ENCODE results near the gene SLC14A1.

SLC14A1 gene

DNA sequence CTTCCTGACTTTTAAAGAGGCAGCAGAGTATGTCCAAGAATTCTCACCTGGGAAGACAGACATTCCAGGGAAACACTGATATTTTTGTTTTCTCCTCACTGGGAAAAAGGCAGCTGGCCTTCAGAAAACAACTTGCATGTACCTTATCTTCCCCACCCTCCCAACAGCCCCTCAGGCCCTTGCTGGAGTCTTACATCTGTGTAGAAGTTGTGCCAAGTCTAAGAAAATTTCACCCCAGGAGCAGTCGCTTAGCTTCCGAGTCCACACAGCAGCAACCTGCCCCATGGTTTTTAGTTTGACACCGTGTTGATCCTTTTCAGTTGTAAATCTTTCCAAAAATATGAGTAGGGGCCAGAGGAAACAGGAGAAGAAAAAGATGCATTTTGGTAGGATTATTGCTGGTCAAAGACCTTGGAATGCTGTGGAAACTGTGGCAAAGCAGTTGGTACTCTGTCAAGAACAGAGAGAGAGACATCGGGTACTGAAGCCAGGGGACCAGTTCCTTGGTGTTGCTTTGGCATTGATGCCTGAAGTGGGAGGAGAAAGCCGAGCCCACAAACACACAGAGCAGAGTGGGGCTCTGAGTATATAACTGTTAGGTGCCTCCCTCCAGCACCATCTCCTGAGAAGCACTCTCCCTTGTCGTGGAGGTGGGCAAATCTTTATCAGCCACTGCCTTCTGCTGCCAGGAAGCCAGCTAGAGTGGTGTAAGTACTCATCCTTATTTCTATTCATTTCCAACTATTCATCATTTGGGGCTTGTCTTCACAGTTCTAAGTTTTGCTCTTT is at the start of gene SLC14A1:
Gene SLC14A1 (plus strand): TSS at position 615 of the 789 bp plus-strand sequence. CDS start 6,140 bp downstream, outside the sequence.
- no peak for DNase-seq

DNA sequence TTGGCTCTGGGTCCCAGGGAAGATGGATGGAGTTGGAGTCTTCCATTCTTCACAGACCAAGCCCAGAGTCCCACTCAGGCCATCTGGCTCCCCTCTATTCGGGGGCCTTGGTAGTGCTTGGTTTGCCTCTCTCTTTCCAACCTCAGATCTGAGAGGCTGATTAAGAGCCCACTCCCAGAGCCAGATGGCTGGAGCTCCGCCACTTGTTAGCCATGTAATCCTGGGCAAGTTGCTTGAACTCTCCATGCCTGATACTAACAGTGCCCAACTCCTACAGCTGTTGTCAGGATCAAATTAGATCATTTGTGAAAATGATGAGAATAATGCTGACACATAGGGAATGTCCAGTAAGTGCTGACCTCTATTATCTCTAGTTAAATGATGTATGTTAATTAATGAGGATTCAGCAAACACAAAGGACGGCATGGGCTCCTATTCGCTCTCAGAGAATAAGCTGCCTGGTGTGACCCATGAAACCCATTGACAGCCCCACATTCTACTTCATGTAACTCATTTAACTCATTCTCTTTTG is 46.6 kb upstream of the SLC14A1 start:
- no peak for DNase-seq

DNA sequence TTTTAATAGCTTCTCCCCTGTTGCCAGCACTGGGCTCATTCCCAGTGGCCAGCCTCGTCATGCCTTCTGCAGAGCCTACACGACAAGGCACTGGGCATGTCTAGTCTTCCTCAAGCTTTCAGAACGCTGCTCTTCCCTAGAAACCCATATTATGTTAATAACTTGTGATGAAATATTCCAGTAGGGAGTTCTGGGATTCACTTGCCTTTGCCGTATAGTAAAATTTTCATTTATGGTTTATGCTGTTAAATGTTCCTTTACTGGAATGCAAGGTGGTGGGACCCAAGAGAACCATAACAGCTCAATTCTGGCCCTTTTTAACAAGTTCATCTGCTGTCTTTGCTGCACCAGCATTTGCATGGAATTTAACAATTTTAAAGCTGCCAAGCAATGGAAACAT is 45.5 kb upstream of the SLC14A1 start:
- DNase-seq, result no peak

- DNase-seq, result no peak
These were observed 45.1 kb upstream of the SLC14A1 start for GRCh38 chr18:45678850-45679249.

- DNase-seq, result no peak
These were observed 43.8 kb upstream of the SLC14A1 start for GRCh38 chr18:45680066-45680690.

DNA sequence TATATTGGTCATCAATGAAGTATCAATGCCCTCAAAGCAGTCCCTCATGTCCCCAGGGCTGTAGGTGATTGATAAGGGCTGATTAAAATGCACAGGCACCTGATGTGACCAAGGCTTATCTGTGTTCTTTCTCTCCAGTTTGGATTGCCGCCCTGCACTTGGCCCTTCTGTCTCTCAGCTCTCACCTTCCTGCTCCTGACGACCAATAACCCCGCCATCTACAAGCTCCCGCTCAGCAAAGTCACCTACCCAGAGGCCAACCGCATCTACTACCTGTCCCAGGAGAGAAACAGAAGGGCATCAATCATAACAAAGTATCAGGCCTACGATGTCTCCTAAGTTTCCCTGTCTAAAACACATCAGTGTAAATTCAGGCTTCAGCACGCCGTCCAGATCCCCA is 41.8 kb upstream of the SLC14A1 start:
- no peak for DNase-seq

GRCh38 chr18:45684341-45685115 is 39.5 kb upstream of the SLC14A1 start:
- DNase-seq, result no peak

GRCh38 chr18:45686891-45687611 is 36.9 kb upstream of the SLC14A1 start:
- no peak for DNase-seq

- no peak for DNase-seq
These were observed 36.4 kb upstream of the SLC14A1 start for GRCh38 chr18:45687621-45688020.

DNA sequence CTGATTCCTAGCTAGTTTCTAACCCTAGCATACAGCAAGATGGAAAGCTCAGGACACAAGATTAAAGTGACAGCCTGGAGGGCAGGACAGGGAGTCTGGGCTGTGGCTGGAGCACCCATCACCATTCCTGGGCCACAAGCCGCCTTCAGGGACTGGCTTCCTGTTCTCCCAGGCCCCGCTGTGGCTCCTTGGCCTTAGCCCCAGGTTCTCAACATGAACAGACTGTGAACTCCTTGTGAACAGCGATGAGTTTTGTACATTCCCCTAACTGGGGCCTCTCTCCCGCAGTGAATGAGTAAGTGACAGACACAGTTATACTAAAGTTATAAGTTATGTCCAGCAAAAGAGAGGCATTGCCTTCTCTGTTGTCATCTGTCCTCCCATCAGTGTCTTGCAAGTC is 35.9 kb upstream of the SLC14A1 start:
- DNase-seq, result no peak

DNA sequence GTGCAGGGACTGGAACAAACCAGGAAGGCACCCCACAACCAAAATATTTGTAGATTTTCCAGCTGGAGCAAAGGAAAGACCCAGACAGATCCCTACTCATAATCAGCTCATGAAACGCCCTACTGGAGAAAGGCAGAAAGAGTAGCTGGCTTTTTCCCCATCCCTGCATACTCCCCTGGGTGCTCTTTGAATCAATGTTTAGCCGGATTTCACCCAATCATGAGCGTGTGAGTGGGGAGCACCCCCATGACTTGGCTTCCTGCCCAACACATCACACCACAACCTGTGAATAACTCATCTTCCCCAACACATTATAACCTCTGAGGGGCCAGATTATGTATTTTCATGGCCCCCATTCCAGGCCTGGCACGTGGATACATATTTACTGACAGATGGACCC is 35.1 kb upstream of the SLC14A1 start:
- no peak for DNase-seq

- no peak for DNase-seq
These were observed 34.6 kb upstream of the SLC14A1 start for GRCh38 chr18:45689396-45689795.

- DNase-seq, result peak; percentile 39
These were observed 32.8 kb upstream of the SLC14A1 start for GRCh38 chr18:45690975-45691815.

DNA sequence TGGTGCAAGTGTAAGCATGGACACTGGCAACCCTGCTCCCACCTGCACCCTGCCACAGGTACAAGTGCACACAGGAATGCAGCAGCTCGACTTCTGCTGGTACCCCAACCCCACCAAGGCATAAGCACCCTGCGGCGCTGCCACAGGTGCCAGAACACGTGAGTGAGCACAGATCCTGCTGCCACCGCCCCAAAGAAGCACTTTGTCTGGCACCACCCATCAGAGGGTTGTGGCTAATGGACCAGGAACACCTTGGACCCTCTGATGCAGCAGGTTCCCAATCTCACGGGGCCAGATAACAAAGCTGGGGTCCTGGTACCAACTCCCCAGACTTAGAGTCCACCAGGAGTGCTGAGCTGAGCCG is 32.2 kb upstream of the SLC14A1 start:
- DNase-seq, result no peak

DNA sequence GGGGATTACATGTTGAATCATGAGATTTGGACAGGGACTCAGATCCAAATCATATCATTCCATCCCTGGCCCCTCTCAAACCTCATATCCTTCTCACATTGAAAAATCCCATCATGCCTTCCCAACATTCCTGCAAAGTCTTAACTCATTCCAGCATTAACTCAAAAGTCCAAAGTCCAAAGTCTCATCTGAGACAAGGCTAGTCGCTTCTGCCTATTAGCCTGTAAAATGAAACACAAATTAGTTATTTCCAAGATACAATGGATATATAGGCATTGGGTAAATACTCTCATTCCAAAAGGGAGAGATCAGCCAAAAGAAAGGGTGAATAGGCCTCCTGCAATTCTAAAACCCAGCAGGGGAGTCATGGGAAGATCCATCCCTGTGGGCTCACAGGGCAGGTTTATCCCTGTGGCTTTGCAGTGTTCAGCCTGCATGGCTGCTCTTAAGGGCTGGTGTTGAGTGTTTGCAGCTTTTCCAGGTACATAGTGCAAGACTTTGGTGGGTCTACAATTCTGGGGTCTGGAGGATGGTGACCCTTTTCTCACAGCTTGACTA is 21.2 kb upstream of the SLC14A1 start:
- no peak for DNase-seq

DNA sequence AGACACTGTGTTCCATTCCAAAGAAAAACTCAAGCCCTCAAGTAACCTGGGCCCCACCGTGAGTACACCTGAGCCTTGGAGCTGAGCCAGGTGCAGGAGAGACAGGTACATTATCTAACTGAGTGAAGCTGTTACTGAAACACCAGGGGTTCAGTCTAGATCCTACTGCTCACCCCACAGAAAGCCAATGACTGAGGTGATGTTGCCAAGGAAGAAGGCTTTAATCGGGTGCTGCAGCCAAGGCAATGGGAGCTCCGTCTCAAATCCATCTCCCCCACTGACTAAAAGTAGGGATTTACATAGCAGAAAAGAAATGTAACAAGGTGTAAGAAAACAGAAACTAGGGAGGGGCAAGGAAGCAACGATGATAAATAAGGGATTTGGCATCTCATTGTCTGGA is 15.2 kb upstream of the SLC14A1 start:
- no peak for DNase-seq

DNA sequence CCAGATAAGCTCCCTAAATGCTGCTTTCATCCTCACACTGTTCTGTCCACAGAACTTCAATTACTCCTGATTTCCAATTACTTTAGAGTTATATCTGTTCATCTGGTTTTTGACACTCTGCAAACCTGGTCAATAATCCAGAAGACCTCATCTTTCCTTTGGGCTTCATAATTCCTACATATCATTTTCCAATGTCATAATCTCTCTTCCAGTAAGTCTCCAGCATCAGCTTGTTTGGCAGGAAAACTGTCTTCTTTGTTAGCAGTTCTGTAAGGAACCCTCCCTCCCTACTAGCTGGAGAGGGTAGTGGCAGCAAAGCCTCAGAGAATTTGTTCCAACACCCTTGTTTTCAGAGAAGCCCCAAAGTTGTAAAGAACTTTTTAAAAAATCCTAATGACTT is 11.9 kb upstream of the SLC14A1 start:
- DNase-seq, result no peak

GRCh38 chr18:45713239-45713638 is 10.7 kb upstream of the SLC14A1 start:
- DNase-seq, result no peak

DNA sequence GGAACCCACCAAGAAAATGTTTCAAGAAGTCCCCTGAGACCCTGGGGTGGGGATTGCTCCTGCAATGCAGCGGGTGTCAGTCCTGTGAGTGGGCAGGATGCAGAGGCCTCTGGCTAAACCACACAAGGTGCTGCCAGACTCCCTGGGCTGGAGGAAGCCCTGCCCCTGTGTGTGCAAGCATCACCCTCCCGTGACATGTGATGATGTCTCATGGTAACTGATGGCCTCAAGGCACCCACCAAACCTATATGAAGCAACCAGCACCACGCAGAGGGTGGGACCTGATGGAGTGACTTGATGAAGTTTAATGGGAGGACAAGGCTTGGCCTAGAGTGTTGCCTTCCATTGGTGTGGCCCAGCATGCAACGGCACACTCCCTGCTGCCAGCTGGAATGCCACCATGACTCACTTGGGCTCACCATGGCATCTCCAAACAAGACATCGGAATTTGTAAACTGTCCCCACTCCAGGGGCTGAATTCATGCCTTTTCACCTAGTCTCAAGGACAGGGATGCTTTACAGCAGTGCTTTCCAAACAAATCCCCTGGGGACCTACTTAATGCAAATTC is 8.7 kb upstream of the SLC14A1 start:
- no peak for DNase-seq

DNA sequence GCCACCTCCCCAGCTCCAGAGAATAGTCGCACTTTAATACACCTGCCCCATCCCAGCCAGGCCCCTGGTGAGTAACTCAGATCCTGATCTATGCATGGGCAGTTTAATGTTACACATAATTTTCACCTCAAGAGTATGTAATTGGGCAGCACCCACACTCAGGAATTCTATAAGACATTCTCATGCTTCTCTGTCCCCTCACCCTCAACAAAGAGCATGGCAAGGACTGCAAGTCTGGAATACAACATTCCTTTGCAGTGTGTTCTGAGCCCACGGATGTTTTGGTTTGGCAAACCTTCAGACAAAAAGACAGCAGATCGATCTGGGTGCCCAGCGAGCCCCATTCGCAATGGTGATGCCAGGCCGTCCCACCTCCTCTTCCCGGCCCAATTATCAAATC is 4.9 kb upstream of the SLC14A1 start:
- no peak for DNase-seq

- DNase-seq, result peak; percentile 30
These were observed 1.1 kb upstream of the SLC14A1 start for GRCh38 chr18:45722899-45723298.
